Caki2 (cell line): ENCODE results near the gene BIRC5. TPM values are rescaled to one million over a fixed set of nuclear protein-coding genes. Genes with fewer than 3 reads are reported as not detected.
"Not testable (repeated sequence)": the region's sequence is repeated elsewhere in the genome, so short reads cannot be mapped to it uniquely, and the experiment has no call there.

Experiments
- DNase-seq: peaks from one replicate; pipeline ENCODE4 v3.0.0-alpha.2; 2015; ENCODE audit warnings: low read depth
- in situ Hi-C: cut with HindIII; loops from 2 replicates; pipeline ENCODE4 v1.10.0; 2016; ENCODE audit warnings: low sequenced_read_pairs, low pct_unique_long_range_greater_than_20kb, mixed read lengths
- total RNA-seq: library from RNA; depleted of rRNA; stranded (reverse); fragments of >200 nt; shearing (Covaris generic); gene quantifications from 2 replicates; pipeline ENCODE4 v1.2.3, GENCODE V29; 2014; ENCODE audit warnings: low replicate concordance; rRNA removed

BIRC5 gene
- 192 and 210 TPM in 2 replicates for total RNA-seq

DNA sequence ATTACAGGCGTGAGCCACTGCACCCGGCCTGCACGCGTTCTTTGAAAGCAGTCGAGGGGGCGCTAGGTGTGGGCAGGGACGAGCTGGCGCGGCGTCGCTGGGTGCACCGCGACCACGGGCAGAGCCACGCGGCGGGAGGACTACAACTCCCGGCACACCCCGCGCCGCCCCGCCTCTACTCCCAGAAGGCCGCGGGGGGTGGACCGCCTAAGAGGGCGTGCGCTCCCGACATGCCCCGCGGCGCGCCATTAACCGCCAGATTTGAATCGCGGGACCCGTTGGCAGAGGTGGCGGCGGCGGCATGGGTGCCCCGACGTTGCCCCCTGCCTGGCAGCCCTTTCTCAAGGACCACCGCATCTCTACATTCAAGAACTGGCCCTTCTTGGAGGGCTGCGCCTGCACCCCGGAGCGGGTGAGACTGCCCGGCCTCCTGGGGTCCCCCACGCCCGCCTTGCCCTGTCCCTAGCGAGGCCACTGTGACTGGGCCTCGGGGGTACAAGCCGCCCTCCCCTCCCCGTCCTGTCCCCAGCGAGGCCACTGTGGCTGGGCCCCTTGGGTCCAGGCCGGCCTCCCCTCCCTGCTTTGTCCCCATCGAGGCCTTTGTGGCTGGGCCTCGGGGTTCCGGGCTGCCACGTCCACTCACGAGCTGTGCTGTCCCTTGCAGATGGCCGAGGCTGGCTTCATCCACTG lies at the start of gene BIRC5:
Gene BIRC5 (plus strand): TSS at position 238 of the 690 bp plus-strand sequence. CDS start 64 bp downstream, at position 302.
- in situ Hi-C loops: no loop called here
- peak; percentile 81 for DNase-seq

- in situ Hi-C loops: no loop called here
- no peak for DNase-seq
Observed at GRCh38 chr17:78164748-78165607, 49.1 kb upstream of the BIRC5 start.

DNA sequence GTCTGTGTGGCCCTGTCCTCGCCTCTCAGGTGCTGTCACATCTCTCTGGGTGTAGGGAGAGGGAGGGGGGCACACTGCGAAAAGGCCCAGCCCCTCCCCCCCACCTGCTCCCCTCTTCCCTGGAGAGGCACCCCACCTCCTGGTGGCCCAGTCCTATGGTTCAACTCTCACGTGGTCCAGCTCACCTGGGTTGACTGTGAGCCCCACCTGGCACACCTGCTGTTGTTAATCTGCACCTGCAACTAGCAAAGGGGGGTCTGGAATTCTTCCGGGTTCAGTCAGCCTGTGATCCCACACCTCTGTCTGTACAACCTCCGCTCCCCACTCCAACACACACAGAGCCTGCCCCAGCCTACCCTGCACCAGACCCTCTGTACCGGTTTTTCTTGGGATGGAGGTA lies 47.6 kb upstream of the BIRC5 start:
- no peak for DNase-seq

DNA sequence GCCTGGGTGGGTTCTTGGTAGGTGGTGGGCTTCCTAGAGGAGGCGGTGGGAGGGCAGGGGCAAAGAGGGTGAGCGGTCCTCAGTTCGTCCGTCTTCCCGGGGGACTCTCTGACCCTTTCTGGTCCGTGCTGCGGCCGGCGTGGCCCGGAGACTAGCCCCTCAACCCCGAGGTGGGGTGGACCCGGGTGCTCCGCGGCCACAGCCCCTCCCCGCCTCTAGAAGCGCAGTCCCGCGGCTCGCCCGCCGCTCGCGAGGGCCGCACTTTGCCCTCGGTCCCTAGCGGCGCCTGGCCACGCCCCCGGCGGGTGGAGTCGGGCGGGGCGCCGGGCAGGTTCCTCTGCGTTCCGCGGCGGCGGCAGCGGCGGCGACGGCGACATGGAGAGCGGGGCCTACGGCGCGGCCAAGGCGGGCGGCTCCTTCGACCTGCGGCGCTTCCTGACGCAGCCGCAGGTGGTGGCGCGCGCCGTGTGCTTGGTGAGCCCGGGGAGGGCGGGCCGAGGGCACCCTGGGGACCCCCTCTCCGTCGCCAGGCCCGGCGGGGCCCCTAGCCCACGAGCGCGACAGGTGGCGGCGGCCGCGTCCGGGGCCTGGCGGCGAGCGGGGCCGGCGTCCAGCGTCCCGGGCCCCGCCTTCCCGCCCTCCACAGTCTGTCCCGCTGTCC lies 45.7 kb upstream of the BIRC5 start, which contains the start of gene SYNGR2:
Gene SYNGR2 (plus strand): TSS at position 340 of the 661 bp plus-strand sequence. CDS start 36 bp downstream, at position 376.
- DNase-seq: peak; percentile 78
- in situ Hi-C loops: no loop called here

More for the DNA sequence above, 47.6 kb upstream of the BIRC5 start:
- in situ Hi-C loops: no loop called here

- peak; percentile 75 for DNase-seq
- in situ Hi-C loops: no loop called here
Observed at GRCh38 chr17:78168903-78169793, 44.9 kb upstream of the BIRC5 start.

GRCh38 chr17:78170692-78171590 lies 43.1 kb upstream of the BIRC5 start:
- no peak for DNase-seq
- in situ Hi-C loops: no loop called here

GRCh38 chr17:78171591-78172248 lies 42.3 kb upstream of the BIRC5 start:
- in situ Hi-C loops, DNase-seq: not testable (repeated sequence)

DNA sequence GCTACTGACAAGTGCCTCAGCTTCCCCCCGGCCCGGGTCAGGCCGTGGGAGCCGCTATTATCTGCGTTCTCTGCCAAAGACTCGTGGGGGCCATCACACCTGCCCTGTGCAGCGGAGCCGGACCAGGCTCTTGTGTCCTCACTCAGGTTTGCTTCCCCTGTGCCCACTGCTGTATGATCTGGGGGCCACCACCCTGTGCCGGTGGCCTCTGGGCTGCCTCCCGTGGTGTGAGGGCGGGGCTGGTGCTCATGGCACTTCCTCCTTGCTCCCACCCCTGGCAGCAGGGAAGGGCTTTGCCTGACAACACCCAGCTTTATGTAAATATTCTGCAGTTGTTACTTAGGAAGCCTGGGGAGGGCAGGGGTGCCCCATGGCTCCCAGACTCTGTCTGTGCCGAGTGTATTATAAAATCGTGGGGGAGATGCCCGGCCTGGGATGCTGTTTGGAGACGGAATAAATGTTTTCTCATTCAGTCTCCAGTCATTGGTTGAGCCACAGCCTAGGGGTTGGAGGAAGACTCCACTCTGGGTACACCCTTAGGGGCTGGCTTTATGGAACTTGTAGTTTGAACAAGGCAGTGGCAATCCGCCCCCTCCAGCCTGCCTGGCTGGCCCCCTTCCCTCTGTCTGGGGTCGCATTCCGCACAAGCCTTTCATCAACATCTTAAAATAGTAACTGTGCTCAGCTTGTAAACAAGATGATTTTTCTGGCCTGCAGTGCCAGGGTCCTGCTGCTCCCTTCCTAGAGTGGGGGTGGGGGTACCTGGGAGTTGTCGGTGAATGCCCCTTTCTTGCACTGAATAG lies 41.6 kb upstream of the BIRC5 start:
- peak; percentile 41 for DNase-seq
- in situ Hi-C loops: no loop called here

- in situ Hi-C loops: no loop called here
- DNase-seq: no peak
Observed at GRCh38 chr17:78173097-78173715, 40.8 kb upstream of the BIRC5 start.

- in situ Hi-C loops: no loop called here
- DNase-seq: no peak
Observed at GRCh38 chr17:78174346-78174869, 39.6 kb upstream of the BIRC5 start.

DNA sequence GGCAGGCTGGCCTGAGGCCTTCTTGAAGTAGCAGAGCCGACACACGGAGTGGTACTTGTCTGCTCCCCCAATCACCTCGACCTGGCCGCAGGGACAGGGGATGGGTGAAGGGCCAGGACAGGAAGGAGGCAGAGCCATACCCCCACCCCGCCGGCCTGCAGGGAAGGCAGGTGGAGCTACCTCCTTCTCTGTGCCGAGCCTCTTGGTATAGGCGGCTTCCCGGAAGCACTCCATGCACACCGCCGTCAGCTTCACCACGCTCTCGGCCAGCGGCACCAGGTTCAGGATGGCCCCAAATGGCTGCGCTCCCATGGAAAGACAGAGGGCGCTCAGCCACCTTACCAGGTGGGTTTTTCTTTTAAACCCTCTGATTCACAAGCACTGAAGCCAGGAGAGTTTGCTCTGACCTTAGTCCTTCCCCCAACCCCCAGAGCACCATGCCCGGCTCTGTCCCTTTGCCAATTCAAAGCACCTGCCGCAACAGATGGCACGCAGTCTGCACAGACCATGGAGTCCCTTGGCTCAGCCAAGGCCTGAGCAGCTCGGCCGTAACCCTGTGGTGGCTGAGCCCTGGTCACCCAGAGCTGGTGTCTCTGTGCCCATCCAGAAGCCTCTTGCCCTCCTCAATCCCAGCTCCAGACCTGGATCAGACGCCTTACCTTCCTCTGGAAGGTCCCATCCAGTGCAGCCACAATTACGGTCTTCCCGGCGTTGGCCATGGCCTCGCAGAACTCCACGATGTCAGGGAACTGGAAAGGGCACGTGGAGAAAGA lies 39.0 kb upstream of the BIRC5 start:
- in situ Hi-C loops: no loop called here
- DNase-seq: no peak

GRCh38 chr17:78175643-78175981 lies 38.4 kb upstream of the BIRC5 start:
- in situ Hi-C loops: no loop called here

GRCh38 chr17:78176548-78177025 lies 37.5 kb upstream of the BIRC5 start:
- in situ Hi-C loops: no loop called here
- no peak for DNase-seq

More at GRCh38 chr17:78175643-78175981, 38.4 kb upstream of the BIRC5 start:
- no peak for DNase-seq

- in situ Hi-C loops: no loop called here
- DNase-seq: no peak
Observed at GRCh38 chr17:78179372-78179771, 34.7 kb upstream of the BIRC5 start.
